HL-60 (cell line): ENCODE results near the gene MAGI2.

ENCODE experiments used
- DNase-seq, 2 experiments: peaks; one replicate each; pipeline ENCODE4 v3.0.0-alpha.2; 2010 to 2020; ENCODE audit warnings: low read depth in 1 of 2, low spot score in 1 of 2
- H3K27ac ChIP-seq: fragments of 250-450 bp; sonication (Bioruptor Pico); replicated peaks from 2 replicates; pipeline ENCODE4 v1.5.1; 2020; ENCODE audit warnings: mild to moderate bottlenecking, moderate library complexity
- H3K27me3 ChIP-seq: fragments of 250-450 bp; sonication (Bioruptor Pico); 2 replicates; pipeline ENCODE4 v1.5.1; 2021; ENCODE audit warnings: mild to moderate bottlenecking, moderate library complexity; ENCODE audit not compliant: insufficient read depth, poor library complexity, severe bottlenecking
- H3K4me3 ChIP-seq: replicated peaks from 2 replicates; pipeline ENCODE4 v1.5.1; 2011; ENCODE audit warnings: mild to moderate bottlenecking, control low read depth, low read length; ENCODE audit not compliant: insufficient read depth
- CTCF ChIP-seq: IDR thresholded peaks from one replicate; pipeline ENCODE4 v1.5.1; 2011; ENCODE audit warnings: low read length, control low read depth, inconsistent platforms; ENCODE audit not compliant: insufficient read depth
- GABPA ChIP-seq: IDR thresholded peaks from 2 replicates; pipeline ENCODE4 v1.6.1; 2012; ENCODE audit warnings: low read depth
- POLR2AphosphoS5 ChIP-seq: IDR thresholded peaks from 2 replicates; pipeline ENCODE4 v1.6.1; 2012; ENCODE audit warnings: low read depth
- SPI1 ChIP-seq: IDR thresholded peaks from 2 replicates; pipeline ENCODE4 v1.6.1; 2012; ENCODE audit warnings: low read depth, mild to moderate bottlenecking, borderline replicate concordance
- TF ChIP-seq, protein P1 (sequence below): IDR thresholded peaks from 2 replicates; pipeline ENCODE4 v1.6.1; 2012; ENCODE audit warnings: low read depth; ENCODE audit not compliant: insufficient replicate concordance

MAGI2 gene

DNA sequence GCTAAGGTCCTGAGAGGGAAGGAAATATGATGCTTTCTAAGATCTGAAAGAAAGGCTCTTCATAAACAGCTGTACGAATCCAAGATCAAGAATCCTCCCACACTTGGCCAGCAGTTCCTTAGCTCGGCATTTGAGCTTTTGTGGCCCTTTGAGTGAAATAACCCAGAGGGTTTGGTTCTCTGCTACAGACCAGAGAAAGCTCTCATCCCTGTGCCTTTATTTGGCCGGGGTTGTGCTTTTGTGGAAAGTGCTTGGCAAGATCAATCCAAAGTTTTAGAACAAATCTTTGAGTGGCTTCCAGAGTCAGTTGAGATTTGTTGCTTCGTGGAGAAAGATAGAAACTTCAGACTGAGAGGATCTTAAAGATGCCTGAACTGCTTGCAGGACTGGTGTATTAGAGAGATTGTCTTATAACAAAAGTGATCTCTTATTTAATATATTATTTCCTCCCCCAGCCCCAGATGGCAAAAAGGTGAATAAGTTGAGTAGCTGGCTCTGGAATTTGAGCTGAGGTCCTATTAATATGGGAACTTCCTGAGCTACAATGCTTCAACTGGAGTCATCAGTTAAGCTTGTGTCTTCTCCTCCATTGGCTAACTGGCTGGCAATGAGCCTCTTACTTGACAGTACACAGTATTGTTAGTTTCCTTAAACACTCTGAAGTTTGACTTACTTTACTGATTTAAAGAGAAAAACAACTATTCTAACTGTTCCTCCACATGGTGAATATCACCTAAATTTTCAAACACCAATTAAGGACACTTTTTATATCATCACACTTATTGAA, 687.3 kb downstream of the MAGI2 start:
- H3K4me3 ChIP-seq, result no peak overlapping the region
- TF ChIP-seq POLR2AphosphoS5 (no peak), GABPA (no peak), CTCF (no peak), SPI1 (no peak)
- TF ChIP-seq, protein P1, sequence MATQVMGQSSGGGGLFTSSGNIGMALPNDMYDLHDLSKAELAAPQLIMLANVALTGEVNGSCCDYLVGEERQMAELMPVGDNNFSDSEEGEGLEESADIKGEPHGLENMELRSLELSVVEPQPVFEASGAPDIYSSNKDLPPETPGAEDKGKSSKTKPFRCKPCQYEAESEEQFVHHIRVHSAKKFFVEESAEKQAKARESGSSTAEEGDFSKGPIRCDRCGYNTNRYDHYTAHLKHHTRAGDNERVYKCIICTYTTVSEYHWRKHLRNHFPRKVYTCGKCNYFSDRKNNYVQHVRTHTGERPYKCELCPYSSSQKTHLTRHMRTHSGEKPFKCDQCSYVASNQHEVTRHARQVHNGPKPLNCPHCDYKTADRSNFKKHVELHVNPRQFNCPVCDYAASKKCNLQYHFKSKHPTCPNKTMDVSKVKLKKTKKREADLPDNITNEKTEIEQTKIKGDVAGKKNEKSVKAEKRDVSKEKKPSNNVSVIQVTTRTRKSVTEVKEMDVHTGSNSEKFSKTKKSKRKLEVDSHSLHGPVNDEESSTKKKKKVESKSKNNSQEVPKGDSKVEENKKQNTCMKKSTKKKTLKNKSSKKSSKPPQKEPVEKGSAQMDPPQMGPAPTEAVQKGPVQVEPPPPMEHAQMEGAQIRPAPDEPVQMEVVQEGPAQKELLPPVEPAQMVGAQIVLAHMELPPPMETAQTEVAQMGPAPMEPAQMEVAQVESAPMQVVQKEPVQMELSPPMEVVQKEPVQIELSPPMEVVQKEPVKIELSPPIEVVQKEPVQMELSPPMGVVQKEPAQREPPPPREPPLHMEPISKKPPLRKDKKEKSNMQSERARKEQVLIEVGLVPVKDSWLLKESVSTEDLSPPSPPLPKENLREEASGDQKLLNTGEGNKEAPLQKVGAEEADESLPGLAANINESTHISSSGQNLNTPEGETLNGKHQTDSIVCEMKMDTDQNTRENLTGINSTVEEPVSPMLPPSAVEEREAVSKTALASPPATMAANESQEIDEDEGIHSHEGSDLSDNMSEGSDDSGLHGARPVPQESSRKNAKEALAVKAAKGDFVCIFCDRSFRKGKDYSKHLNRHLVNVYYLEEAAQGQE, result no peak
- no peak for DNase-seq
- peaks cover 4% of the 10 kb centered on the region for H3K27me3 ChIP-seq
- no peak overlapping the region for H3K27ac ChIP-seq

DNA sequence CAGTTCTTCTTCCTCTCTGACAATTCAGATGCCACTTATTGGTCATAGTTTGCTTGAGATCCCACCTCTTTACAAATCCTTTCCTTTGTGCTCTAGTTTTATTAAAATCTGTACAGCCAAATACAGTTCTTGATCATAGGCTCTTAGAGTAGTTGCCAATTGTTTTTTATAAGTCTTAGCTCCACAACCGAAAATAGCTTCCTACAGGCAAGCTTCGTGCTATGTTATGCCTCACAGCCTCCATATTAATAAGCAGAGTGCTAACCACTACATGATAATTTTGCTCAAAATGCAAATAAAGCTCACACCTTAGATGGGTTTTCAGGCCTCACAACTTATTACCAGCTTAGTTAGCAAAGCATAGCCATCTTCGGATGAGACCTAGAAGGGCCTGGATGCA, 688.9 kb downstream of the MAGI2 start:
- no peak for TF ChIP-seq POLR2AphosphoS5
- no peak for TF ChIP-seq GABPA
- no peak for TF ChIP-seq SPI1
- TF ChIP-seq, protein P1, result no peak
- no peak for TF ChIP-seq CTCF

DNA sequence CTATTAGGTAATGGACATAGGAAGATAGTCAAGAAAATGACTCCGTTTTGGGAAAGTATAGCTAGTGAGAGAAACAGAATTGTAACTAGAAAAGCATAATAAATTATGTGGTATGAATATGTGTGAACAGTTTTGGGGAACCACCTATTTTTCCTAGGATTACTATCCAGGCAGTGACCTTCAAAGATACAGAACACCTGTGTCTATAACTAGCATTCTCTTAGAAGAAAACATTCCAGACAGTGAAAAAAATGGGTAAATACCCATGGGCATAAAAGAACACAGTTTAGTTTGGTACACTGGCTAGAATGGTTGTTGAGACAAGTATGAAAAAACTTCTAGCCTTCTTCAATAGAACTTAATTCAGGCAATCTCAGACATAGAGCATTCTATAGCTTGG, 690.8 kb downstream of the MAGI2 start:
- Histone ChIP-seq H3K27me3 (no peaks in the 10 kb centered on the region), H3K4me3 (no peak overlapping the region), H3K27ac (no peak overlapping the region)
- DNase-seq, result no peak
- TF ChIP-seq SPI1, result no peak
- TF ChIP-seq CTCF, result no peak

More for the DNA sequence above, 688.9 kb downstream of the MAGI2 start:
- no peak for DNase-seq
- Histone ChIP-seq H3K27ac (no peak overlapping the region), H3K27me3 (no peaks in the 10 kb centered on the region), H3K4me3 (no peak overlapping the region)
